Stimulated activated CD4-positive, alpha-beta T cell treated with anti-CD3 and anti-CD28 coated beads, Interleukin-4, amount 100 ng/mL, for 48 hours (primary cell): ENCODE data around the gene KMT5B.
"Not testable (repeated sequence)": the region's sequence is repeated elsewhere in the genome, so short reads cannot be mapped to it uniquely, and the experiment has no call there.

ENCODE experiments used
- DNase-seq, 2 donors: peaks; one replicate each; pipeline ENCODE4 v3.0.0-alpha.2; 2020; ENCODE audit warnings: low read depth in 2 of 2

The KMT5B gene

GRCh38 chr11:68213135-68213515, at the start of gene KMT5B:
Gene KMT5B, minus strand, starts transcription at chr11:68213296. Its CDS starts 23,220 bp downstream, at chr11:68190076.
- no peak for DNase-seq

GRCh38 chr11:68262544-68262827, 49.4 kb upstream of the KMT5B start:
- DNase-seq, result no peak

- no peak for DNase-seq
Measured at GRCh38 chr11:68261749-68262543, 48.9 kb upstream of the KMT5B start.

GRCh38 chr11:68261006-68261405, 47.9 kb upstream of the KMT5B start:
- DNase-seq, result no peak

GRCh38 chr11:68260484-68260883, 47.4 kb upstream of the KMT5B start:
- no peak for DNase-seq

GRCh38 chr11:68259122-68259959, 46.2 kb upstream of the KMT5B start:
- no peak for DNase-seq

- DNase-seq, result no peak
Measured at GRCh38 chr11:68258363-68258765, 45.3 kb upstream of the KMT5B start.

- DNase-seq, result peak; percentile 91 to 99
Measured at GRCh38 chr11:68257477-68258362, 44.6 kb upstream of the KMT5B start.

- no peak for DNase-seq
Measured at GRCh38 chr11:68256331-68256741, 43.2 kb upstream of the KMT5B start.

GRCh38 chr11:68255526-68255925, 42.4 kb upstream of the KMT5B start:
- DNase-seq, result no peak

GRCh38 chr11:68254421-68254820, 41.3 kb upstream of the KMT5B start:
- no peak for DNase-seq

GRCh38 chr11:68251765-68252164, 38.7 kb upstream of the KMT5B start:
- DNase-seq, result no peak

- DNase-seq, result not testable (repeated sequence)
Measured at GRCh38 chr11:68244912-68245311, 31.8 kb upstream of the KMT5B start.

GRCh38 chr11:68243847-68244246, 30.8 kb upstream of the KMT5B start:
- DNase-seq, result not testable (repeated sequence)

GRCh38 chr11:68242616-68243015, 29.5 kb upstream of the KMT5B start:
- no peak for DNase-seq

- no peak for DNase-seq
Measured at GRCh38 chr11:68231621-68232020, 18.5 kb upstream of the KMT5B start.

GRCh38 chr11:68229601-68230000, 16.5 kb upstream of the KMT5B start:
- no peak for DNase-seq

GRCh38 chr11:68226421-68226820, 13.3 kb upstream of the KMT5B start:
- no peak for DNase-seq

- DNase-seq, result no peak
Measured at GRCh38 chr11:68224606-68225005, 11.5 kb upstream of the KMT5B start.

- no peak for DNase-seq
Measured at GRCh38 chr11:68223275-68223674, 10.2 kb upstream of the KMT5B start.

GRCh38 chr11:68221406-68221805, 8.3 kb upstream of the KMT5B start:
- no peak for DNase-seq
